Stimulated activated CD4-positive, alpha-beta T cell treated with anti-CD3 and anti-CD28 coated beads, TNF-alpha, amount 100 ng/mL, for 24 hours (primary cell): ENCODE results near the gene PTPRJ.

Experiments
- DNase-seq, 3 experiments: peaks; one replicate each; pipeline ENCODE4 v3.0.0-alpha.2; 2020; ENCODE audit warnings: low read depth in 3 of 3

The PTPRJ gene

DNA sequence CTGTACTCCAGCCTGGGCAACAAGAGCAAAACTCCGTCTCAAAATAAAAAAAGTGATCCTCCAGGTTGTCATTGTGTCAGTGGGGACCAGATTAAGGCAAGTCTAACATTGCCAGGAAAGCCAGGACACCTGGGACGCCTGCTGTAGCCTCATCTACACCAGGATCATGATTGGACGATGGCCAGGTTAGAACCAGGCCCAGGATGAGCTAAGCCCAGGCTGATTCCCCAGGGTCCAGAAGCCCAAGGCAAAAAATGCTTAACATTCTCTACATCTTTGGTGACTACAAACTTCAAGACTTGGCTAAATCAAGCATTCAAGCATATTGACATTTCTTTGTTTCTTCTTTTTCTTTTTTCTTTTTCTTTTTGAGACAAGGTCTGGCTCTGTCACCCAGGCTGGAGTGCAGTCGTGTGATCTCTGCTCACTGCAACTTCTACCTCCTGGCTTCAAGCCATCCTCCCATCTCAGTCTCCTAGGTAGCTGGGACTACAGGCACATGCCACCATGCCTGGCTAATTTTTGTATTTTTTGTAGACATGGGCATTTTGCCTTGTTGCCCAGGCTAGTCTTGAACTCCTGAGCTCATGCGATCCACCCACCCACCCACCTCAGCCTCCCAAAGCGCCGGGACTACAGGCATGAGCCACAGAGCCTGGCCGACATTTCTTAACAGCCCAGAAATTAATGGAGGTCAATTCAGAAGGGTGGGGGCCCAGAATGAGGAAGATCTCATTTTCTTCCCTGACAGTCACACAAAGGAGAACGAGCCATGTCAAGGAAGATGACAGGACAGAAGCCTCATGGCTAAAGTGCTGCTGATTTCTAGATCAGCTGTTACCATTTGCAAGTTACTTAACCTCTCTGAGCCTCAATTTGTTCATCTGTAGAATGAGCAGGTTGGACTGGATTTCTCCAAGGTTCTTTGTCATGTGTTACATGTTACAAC, 12.5 kb upstream of the PTPRJ start:
- no peak for DNase-seq

DNA sequence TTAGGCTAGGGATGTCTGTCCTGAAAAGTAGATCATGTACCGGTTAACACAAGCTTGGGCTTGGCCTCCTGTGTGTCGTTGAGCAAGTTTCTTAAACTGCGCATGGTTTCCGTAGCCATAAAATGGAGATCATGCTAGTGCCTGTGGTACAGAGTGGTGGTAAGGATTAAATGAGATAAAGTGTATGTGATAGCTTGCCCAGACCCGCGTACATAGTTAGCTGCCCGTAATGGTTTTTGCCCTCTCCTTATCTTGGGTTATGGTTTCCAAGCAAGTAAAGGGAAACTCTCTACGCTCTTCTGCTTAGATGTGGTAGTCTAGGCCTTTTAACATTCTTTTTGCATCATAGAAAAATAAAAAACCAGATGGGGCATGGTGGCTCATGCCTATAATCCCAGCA, 11.0 kb upstream of the PTPRJ start:
- DNase-seq = no peak

DNA sequence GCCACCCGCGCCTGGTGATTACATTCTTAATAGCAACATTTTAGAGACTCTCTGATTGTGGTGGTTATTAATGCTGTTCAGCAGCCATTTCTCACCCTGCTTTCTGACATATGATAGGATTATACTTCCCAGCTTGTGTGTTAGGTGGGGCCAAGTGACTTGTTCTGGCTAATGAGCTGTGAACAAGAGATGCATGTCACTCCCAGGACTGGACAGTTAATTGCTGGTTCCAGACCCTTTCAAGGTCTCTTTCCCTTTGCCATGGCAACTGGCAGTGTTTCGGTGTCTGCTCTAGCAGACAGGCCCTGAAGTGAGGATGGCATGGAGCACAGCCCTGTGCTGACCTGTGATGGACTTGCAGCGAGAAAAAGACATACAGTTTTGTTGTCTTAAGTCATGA, 8.9 kb upstream of the PTPRJ start:
- DNase-seq = no peak

DNA sequence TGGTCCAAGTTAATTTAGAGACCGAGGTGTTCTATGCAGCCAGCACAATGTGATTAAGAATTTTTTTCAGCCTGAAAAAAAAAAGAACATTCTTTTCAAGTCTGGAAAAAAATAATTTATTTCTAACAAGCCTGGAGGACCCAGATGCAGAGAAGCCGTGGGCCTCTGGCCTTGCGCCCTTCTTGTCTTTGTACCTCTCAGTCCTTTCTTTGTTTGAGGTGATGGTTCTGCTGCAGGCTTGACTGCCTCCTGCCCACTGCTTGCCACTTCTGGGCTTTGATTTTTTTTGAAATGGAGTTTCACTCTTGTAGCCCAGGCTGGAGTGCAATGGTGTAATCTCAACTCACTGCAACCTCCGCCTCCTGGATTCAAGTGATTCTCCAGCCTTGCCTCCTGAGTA, 7.2 kb upstream of the PTPRJ start:
- no peak for DNase-seq

DNA sequence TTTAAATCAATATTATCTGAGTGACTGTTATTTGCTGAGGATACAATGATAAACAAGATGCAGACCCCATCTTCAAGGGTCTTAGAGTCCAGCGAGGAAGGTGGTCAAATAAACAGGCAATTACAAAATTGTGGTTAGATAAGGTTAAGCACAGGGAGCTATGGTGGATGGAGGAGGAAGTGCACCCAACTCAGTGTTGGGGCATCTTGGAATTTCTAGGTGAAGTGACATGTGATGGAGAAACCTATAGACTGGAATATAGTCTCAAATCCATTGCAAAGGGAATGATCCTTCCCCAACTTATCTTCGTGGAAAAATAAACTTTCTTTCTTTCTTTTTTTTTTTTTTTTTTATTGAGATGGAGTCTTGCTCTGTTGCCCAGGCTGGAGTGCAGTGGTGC, 3.4 kb upstream of the PTPRJ start:
- no peak for DNase-seq

DNA sequence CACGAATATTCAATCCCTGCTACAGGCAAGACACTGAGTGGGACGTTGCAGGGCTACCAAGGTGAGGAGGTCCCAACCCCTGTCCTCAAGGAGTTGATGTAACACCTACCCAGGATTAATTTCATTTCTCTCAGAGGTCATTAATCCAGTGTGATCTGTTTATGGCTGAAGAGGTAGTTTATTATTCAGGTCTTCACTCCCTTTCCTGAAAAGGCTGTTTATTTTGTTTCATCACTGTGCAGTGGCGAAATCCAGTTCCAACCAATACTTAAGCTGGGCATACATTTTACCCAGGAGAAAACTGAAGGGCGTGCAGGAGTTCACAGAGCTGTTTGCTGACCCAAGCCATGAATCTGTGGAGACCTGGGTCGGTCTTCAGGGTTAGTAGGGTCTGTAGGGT, 2.7 kb upstream of the PTPRJ start:
- no peak for DNase-seq

DNA sequence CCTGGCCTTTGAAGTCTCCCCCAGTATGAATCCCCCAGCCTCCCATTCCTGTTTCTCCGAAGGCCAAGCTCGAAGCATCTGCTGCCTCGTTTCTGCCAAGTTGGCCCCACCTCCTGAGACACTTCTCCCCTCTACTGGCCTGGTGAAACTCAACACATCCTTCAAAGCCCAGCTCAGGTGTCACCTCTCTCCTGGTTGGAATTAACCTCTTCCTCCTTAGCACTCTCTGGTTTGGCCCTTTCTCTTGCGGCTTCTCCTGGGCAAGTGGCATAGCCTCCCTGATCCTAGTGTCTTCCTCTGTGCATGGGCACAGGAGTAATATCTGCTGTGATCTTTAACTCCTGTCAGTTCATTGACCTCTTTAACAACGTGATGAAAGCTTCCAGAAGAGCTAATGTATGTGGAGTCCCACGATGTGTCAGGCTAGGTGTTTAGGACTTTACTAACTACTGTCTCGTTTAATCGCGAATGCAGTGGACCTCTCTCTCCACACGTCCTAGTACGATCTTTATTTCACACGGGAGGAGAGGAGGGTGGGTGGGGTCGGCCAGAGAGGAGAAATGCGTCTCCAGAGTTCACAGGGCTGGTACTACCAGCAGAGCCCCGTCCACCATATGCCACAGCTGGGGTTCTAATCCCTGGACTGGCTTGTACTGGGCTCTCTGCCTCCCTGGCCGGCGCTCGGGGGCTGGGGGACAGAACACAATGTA, 826 bp upstream of the PTPRJ start:
- DNase-seq = no peak

DNA sequence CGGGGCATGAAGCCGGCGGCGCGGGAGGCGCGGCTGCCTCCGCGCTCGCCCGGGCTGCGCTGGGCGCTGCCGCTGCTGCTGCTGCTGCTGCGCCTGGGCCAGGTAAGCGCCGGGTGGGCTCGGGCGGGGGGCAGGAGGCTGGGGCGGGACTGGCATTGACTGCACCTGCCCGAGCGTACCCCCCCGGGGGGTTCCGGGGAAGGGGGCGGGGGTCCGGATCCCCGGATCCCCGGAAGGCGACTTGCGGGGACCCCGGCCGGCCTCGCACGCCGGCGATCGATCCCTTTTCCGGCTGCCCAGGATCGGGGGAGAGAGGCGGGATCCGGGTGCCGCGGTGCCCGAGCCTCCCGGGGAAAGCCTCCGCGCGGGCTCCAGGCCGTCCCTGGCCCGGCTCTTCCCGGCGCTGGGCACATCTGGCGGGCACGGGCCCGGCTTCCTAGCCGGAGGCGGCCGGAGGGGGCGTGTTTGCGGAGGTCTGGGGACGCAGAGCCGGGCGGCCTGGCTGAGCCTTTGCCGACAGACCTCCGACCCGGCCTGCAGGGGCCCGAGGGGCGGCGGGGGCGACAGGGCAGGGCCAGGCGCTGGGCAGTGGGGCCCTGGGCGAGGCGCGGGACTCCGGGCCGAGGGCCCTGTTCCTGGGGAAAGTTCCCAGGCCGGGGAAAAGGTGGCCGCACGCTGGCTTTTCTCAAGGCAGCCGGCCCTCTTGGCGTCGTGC, 705 bp downstream of the PTPRJ start:
- peak in 1 of 3 experiments; percentile 6 for DNase-seq

DNA sequence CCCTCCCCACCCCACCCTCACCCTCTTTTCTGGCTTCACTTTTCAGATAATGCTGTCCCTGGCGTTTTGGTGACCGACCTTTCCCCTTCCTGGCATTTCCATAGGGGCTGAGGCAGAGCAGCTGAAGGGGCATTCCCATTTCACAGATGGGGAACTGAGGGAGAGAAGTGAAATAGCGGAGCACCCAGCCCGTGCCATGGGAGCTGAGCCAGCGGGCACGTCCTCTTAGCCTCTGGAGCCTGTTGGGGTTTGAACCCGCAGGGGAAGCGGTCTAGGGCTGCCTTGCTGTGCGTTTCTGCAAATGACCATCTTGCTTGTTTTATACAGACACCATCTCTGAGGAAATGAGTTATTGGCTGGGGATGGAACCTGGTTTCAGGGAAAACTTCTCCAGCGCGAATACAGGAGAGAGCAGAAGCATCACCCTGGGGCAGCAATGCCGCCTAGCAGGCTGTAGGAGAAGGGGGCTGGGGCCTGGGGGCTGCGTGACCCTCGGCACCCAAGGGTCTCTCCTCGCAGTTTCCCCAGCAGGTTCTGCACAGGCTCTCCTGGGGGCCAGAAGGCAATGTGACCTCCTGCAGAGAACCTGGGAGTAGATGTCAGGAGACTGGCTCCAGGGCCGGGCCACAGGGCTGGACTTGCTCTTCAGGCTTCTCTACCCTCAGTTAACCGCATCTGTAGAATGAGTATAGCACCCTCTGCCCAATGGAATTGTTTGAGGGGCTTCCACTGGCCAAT, 1.5 kb downstream of the PTPRJ start:
- DNase-seq = no peak

DNA sequence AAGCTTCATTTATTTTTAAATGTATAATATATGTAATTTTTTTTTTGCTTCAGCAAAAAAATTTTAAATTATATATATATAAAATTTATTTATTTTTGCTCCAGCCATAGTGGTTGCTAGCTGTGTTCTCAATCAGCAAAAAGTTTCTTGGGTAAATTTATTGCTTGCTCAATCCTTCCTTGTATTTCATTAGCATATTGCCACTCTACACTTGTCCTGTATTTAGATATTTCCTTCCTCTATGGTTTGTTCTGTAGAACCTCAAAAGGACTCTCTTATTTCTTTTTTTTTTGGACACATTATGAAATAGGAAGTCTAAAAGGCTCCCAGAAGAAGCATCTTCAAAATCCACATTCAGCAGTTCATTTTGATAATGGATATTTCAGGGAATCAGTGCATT, 2.3 kb downstream of the PTPRJ start:
- DNase-seq = no peak

DNA sequence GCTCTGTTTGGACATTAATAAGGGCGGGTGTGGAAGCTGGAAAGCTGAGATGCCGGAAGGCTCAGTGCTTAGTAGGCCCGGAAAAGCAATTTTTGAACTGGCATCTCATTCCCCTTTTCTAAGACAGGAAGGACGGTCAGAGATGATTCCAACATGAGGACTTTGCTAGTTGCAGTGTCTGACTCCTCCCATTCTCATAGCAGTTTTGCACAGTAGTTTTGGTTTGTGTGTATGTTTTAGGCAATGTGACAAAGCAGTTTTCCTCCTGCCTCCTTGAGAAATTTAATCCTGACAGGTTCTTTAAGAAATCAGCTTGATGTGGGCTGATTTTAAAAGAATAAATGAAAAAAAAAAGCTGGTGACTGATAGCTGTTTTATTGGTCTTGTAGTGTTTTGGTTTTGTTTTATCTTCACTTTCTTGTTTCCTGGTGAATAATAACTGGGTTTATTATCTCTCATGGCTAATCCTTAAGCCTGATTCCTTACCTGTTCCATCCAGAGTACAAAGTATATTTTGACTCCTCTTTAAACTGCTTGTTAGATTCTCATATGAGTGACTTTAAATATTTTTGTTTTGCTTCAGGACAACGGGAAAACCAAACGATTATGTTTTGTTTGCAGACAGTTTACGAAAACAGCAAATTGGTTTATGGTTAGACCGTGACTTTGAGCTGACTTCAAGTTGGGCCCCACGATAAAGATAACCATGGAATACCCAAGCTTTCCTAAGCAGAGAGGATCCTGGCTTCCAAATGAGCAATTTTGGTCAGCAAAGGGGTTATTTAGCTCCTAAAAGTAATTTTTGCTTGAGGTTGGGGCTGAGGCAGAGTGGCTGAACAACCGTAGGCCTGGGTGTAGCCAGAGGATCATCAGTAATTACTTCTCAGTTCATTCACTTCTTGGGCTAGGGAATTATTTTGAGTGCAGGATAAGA, 3.4 kb downstream of the PTPRJ start:
- DNase-seq = no peak

DNA sequence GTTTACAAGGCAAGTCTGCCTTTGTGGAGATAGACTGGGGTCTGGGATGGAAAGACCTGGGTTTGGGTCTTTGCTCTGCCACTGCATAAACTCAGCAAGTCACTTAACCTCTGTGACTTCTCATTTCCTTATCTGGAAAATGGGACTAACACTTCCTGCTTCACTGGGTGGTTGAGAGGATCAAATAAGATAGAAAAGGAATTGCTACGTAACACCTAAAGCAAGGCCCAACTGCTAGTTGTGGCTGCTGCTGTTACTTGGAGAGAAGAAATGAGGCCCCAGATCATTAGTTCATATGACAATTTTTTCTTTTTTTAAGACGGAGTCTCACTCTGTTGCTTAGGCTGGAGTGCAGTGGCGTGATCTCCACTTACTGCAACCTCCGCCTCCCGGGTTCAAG, 5.9 kb downstream of the PTPRJ start:
- DNase-seq = no peak

DNA sequence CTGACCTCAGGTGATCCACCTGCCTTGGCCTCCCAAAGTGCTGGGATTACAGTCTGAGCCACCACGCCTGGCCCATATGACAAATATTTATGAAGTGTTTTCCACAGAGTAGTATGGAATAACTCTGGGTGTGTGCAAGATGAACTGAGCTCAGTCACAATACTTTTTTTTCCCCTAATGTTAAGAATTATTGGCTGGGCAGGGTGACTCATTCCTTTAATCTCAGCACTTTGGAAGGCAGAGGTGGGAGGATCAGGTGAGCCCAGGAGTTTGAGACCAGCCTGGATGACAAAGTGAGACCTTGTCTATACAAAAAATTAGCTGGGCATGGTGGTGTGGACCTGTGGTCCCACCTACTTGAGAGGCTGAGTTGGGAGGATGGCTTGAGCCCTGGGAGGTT, 6.4 kb downstream of the PTPRJ start:
- DNase-seq = no peak

DNA sequence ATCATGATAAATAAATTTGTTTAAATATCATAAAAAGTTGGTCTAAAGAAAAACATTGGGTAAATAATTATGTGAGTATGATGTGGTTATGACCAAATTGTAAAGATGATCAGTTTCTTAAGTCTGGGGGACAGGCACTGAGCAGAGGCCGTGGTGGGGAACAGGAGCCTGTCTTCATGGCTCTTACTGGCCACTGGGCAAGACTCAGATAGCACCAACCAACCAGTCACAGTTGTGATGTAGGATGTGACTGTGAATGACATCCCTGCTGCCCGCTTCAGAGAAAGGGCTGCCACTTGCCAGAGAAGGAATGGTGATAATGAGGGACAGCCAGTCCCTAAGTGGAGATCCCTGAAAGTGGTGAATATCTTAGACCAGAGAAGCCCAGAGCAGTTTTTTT, 7.0 kb downstream of the PTPRJ start:
- DNase-seq = no peak

DNA sequence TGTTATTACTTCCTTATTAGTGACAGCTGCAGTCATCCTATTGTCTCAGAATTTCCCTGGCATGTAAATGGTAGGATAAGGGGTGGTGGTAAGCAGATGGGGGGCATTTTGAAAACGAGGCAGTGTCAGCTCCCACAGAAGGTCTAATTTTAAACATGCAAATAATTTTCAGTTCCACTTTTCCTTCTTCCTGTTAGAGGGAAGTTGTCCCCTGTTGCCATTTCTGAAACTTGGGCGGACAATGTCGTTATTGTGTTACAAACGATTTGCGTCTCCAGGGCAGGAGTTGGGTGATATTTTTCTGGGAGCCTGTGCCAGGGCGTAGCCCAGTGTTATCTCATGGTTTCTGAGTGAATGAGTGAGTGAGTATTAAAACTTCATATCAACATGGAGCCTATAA, 7.4 kb downstream of the PTPRJ start:
- DNase-seq = no peak

DNA sequence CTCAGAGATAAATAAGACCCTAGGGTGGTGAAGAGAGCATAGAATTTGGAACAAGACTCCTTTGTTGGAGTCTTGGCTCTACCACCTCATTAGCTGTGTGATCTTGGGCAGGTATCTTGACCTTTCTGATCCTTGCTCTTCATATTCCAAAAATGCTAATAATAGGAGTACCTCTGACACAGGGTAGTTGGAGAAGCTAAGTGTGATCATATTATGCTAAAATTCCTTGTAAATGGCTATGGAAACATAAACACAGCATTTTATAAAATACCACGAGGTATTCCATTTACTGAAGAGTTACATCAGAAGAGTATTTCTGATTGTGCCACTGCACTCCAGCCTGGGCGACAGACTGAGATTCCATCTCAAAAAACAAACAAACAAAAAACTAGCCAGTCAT, 9.4 kb downstream of the PTPRJ start:
- DNase-seq = no peak

DNA sequence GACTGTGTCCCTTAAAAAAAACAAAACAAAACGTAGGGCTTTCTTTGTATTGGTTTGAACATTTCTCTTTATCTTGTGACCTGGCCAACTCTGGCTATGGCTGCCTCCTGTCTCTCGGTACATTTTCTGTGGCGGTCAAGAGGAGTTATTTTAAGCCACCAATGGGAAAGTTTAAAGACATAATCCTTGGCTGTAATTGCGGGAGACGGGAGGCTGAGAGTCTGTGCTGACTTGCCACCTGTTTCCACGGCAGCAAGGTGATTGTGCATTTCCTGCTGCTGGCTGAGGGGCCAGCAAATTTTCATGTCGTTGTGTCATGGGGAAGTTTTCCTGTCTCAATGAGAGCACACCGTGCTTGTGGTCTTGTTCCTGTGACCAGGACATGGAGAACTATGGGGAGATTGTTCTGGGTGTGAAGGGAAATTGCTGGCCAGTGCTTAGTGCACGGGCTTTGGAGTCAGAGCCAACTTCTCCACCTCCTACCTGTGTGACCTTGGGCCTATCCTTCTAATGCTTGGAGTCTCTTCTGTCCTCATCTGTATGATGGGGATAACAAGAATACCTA, 11.0 kb downstream of the PTPRJ start:
- DNase-seq = no peak

DNA sequence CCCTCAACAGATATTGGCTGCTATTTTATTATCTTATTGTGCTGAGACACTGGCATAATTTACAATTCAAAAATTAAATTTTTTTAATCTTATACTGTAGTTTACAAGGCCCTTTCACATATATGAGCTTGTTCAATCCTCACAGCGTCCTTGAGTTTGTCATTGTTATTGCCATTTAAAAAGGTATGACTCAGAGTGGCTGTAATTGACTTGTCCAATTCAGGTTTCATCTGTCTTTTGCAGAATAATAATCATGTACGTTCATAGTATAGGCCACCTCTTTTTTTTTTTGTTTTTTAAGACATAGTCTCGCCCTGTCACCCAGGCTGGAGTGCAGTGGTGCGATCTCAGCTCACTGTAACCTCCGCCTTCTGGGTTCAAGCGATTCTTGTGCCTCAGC, 11.5 kb downstream of the PTPRJ start:
- DNase-seq = no peak

DNA sequence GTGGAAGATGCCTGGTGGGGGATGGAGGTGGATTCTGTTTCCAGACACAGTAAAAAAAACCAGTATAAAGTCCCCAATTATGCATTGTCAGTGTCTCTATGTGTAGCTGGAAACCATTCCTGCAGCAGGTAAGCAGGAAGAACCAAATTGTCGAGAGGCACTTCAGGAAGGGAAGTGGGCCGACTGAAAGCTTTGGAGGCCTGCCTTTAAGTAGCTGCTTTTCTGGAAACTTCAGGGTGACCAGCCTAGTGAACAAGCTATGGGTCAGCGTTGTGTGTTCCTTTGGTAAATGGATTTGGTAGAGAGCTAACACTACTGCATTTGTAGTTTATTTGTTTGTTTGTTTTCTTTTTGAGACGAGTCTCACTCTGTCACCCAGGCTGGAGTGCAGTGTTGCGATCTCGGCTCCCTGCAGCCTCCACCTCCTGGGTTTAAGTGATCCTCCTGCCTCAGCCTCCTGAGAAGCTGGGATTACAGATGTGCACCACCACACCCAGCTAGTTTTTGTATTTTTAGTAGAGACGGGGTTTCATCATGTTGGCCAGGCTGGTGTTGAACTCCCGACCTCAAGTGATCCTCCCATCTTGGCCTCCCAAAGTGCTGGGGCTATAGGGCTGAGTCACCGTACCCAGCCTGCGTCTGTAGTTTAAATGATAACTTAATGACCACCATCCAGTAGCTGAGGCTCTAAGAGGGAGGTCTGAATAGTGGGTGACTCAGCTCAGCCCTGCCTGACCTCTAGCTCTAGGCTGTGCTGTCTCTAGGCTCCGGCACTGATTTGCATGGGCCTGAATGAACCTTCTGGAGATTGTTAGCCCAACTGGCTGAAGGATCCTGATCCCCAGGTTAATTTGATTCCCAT, 12.8 kb downstream of the PTPRJ start:
- no peak for DNase-seq
